Measurements from ENCODE around the gene HECW1. TPM values are rescaled to one million over a fixed set of nuclear protein-coding genes. Genes with fewer than 3 reads are reported as not detected.

The HECW1 gene
- total and polyA plus RNA-seq, 2 experiments from 2014 or later: 11.0 to 21.8 TPM

DNA sequence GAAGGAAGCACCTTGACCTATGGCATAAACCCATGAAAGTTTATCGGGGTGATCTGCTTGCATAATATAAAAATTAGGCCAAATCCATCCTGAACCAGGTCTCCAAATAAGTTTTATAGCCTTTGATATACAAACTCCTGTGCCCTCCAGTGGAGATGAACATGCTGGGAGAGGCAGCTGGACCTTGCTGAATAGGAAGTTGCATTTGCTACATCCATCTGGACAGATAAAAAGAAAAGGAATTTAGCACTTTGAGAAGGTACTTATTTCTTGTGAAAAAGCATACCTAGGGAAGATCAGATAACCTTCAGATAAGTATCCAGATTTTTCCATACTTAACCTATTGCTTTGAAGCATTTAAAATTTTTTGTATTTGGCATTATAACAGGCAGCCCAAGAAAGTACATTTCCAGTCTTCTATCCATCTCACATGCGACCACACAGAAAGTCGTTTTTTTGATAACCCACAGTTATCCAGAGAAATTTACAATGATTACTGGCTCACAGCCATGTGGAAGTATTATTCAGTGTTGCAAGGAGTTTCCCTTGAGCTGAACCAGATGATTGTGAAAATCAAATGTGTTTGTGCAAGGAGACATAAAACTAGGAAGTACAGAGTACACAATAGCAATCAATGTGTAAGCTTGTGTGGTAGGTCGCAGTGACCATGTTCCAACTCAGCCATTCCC, 346.0 kb downstream of the HECW1 start (continued):
- TF ChIP-seq STAT1 (IDR thresholded peaks at IDR 0.05; ENCODE audit: unreplicated experiment) (no peak), CREB1 (CRISPR knock-in tag; IDR thresholded peaks at IDR 0.05; ENCODE audit: low read depth) (no peak), JUNB (IDR thresholded peaks at IDR 0.05; ENCODE audit: unreplicated experiment) (no peak), POLR2AphosphoS5 (IDR thresholded peaks at IDR 0.05; ENCODE audit: low read depth) (no peak), NANOG (IDR thresholded peaks at IDR 0.05; ENCODE audit: borderline replicate concordance) (no peak)
- TF ChIP-seq, protein P1, sequence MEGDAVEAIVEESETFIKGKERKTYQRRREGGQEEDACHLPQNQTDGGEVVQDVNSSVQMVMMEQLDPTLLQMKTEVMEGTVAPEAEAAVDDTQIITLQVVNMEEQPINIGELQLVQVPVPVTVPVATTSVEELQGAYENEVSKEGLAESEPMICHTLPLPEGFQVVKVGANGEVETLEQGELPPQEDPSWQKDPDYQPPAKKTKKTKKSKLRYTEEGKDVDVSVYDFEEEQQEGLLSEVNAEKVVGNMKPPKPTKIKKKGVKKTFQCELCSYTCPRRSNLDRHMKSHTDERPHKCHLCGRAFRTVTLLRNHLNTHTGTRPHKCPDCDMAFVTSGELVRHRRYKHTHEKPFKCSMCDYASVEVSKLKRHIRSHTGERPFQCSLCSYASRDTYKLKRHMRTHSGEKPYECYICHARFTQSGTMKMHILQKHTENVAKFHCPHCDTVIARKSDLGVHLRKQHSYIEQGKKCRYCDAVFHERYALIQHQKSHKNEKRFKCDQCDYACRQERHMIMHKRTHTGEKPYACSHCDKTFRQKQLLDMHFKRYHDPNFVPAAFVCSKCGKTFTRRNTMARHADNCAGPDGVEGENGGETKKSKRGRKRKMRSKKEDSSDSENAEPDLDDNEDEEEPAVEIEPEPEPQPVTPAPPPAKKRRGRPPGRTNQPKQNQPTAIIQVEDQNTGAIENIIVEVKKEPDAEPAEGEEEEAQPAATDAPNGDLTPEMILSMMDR (conservative IDR thresholded peaks at IDR 0.05; ENCODE audit: low read depth in 2 of 2): no peak
- TF ChIP-seq, protein P2, sequence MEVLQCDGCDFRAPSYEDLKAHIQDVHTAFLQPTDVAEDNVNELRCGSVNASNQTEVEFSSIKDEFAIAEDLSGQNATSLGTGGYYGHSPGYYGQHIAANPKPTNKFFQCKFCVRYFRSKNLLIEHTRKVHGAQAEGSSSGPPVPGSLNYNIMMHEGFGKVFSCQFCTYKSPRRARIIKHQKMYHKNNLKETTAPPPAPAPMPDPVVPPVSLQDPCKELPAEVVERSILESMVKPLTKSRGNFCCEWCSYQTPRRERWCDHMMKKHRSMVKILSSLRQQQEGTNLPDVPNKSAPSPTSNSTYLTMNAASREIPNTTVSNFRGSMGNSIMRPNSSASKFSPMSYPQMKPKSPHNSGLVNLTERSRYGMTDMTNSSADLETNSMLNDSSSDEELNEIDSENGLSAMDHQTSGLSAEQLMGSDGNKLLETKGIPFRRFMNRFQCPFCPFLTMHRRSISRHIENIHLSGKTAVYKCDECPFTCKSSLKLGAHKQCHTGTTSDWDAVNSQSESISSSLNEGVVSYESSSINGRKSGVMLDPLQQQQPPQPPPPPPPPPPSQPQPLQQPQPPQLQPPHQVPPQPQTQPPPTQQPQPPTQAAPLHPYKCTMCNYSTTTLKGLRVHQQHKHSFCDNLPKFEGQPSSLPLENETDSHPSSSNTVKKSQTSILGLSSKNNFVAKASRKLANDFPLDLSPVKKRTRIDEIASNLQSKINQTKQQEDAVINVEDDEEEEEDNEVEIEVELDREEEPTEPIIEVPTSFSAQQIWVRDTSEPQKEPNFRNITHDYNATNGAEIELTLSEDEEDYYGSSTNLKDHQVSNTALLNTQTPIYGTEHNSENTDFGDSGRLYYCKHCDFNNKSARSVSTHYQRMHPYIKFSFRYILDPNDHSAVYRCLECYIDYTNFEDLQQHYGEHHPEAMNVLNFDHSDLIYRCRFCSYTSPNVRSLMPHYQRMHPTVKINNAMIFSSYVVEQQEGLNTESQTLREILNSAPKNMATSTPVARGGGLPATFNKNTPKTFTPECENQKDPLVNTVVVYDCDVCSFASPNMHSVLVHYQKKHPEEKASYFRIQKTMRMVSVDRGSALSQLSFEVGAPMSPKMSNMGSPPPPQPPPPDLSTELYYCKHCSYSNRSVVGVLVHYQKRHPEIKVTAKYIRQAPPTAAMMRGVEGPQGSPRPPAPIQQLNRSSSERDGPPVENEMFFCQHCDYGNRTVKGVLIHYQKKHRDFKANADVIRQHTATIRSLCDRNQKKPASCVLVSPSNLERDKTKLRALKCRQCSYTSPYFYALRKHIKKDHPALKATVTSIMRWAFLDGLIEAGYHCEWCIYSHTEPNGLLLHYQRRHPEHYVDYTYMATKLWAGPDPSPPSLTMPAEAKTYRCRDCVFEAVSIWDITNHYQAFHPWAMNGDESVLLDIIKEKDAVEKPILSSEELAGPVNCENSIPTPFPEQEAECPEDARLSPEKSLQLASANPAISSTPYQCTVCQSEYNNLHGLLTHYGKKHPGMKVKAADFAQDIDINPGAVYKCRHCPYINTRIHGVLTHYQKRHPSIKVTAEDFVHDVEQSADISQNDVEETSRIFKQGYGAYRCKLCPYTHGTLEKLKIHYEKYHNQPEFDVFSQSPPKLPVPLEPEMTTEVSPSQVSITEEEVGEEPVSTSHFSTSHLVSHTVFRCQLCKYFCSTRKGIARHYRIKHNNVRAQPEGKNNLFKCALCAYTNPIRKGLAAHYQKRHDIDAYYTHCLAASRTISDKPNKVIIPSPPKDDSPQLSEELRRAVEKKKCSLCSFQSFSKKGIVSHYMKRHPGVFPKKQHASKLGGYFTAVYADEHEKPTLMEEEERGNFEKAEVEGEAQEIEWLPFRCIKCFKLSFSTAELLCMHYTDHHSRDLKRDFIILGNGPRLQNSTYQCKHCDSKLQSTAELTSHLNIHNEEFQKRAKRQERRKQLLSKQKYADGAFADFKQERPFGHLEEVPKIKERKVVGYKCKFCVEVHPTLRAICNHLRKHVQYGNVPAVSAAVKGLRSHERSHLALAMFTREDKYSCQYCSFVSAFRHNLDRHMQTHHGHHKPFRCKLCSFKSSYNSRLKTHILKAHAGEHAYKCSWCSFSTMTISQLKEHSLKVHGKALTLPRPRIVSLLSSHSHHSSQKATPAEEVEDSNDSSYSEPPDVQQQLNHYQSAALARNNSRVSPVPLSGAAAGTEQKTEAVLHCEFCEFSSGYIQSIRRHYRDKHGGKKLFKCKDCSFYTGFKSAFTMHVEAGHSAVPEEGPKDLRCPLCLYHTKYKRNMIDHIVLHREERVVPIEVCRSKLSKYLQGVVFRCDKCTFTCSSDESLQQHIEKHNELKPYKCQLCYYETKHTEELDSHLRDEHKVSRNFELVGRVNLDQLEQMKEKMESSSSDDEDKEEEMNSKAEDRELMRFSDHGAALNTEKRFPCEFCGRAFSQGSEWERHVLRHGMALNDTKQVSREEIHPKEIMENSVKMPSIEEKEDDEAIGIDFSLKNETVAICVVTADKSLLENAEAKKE (CRISPR knock-in tag; IDR thresholded peaks at IDR 0.05): no peak

DNA sequence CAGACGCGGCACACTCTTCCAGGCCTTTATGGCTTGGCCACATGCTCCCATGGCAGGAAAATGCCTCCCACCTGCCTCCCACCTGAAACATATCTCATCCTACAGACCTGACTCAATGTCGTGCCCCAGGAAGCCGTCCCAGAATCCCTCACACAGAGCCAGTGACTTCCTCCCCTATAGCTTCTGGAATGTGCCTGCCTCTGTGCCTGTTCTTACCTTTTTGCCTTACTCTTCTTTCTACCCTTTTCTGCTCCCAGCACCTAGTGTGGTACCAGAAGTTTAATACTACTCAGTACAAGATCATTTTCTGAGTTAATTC, 346.5 kb downstream of the HECW1 start:
- H3K27me3 Mint-ChIP-seq (ENCODE audit: insufficient read depth, low read depth, poor library complexity): peaks cover 6% of the 10 kb centered on the region
- Histone ChIP-seq H3K9me2 (ENCODE audit: insufficient read depth) (no peaks in the 10 kb centered on the region), H3F3A (replicated peaks; ENCODE audit: low read depth) (no peaks in the 10 kb centered on the region), H3K79me2 (replicated peaks; ENCODE audit: insufficient read depth) (no peaks in the 10 kb centered on the region), H3K27ac (ENCODE audit: low read depth) (no peak overlapping the region), H2AFZ (no peak overlapping the region), H3K4me1 (ENCODE audit: insufficient read depth) (peaks cover 24% of the 10 kb centered on the region), H3K27me3 (ENCODE audit: insufficient read depth) (no peaks in the 10 kb centered on the region), H3K4me3 (no peak overlapping the region), H4K20me1 (replicated peaks; ENCODE audit: insufficient read depth) (no peaks in the 10 kb centered on the region), H3K36me3 (ENCODE audit: insufficient read depth) (no peaks in the 10 kb centered on the region), H3K4me2 (no peak overlapping the region)
- ATAC-seq: no peak
- H3K36me3 Mint-ChIP-seq (ENCODE audit: low read depth): no peaks in the 10 kb centered on the region
- H3K4me3 Mint-ChIP-seq: no peak overlapping the region
- no peak overlapping the region; the same call in 1 of the 2 replicates for H3K27ac Mint-ChIP-seq
- DNase-seq (ENCODE audit: low spot score): no peak
- peaks cover 29% of the 10 kb centered on the region for H3K4me1 Mint-ChIP-seq
- no peaks in the 10 kb centered on the region for H3K9me3 Mint-ChIP-seq
- TF ChIP-seq POLR2AphosphoS5 (IDR thresholded peaks at IDR 0.05; ENCODE audit: low read depth) (no peak), STAT1 (IDR thresholded peaks at IDR 0.05; ENCODE audit: unreplicated experiment) (no peak)
- TF ChIP-seq, protein P1 (conservative IDR thresholded peaks at IDR 0.05; ENCODE audit: low read depth in 2 of 2): no peak
